Measurements from ENCODE around the gene PPP4R3A.

The PPP4R3A gene

GRCh38 chr14:91424813-91425530, 85.1 kb downstream of the PPP4R3A start:
- no peak for TF ChIP-seq TAF1 (IDR thresholded peaks at IDR 0.05; ENCODE audit: low read depth)

- TF ChIP-seq MAX (IDR thresholded peaks at IDR 0.05) (no peak), REST (IDR thresholded peaks at IDR 0.05; ENCODE audit: low read depth) (no peak), CREB1 (IDR thresholded peaks at IDR 0.05; ENCODE audit: low read depth) (no peak), YY1 (IDR thresholded peaks at IDR 0.05; ENCODE audit: low read depth) (no peak), ZBTB7A (IDR thresholded peaks at IDR 0.05; ENCODE audit: low read depth) (no peak), RAD21 (IDR thresholded peaks at IDR 0.05; ENCODE audit: low read depth) (no peak)
Measured at GRCh38 chr14:91420686-91421085, 89.4 kb downstream of the PPP4R3A start.

- TF ChIP-seq REST (IDR thresholded peaks at IDR 0.05; ENCODE audit: low read depth) (no peak), USF1 (IDR thresholded peaks at IDR 0.05) (no peak), ZBTB7A (IDR thresholded peaks at IDR 0.05; ENCODE audit: low read depth) (no peak), EP300 (IDR thresholded peaks at IDR 0.05; ENCODE audit: borderline replicate concordance) (no peak), TAF1 (IDR thresholded peaks at IDR 0.05; ENCODE audit: low read depth) (no peak), EGR1 (IDR thresholded peaks at IDR 0.05) (no peak), CEBPB (IDR thresholded peaks at IDR 0.05) (no peak), TCF12 (IDR thresholded peaks at IDR 0.05; ENCODE audit: low read depth) (no peak), YY1 (IDR thresholded peaks at IDR 0.05; ENCODE audit: low read depth) (no peak), RAD21 (IDR thresholded peaks at IDR 0.05; ENCODE audit: low read depth) (no peak), FOXM1 (IDR thresholded peaks at IDR 0.05; ENCODE audit: borderline replicate concordance, low read depth) (no peak), NFIC (IDR thresholded peaks at IDR 0.05) (no peak), CREB1 (IDR thresholded peaks at IDR 0.05; ENCODE audit: low read depth) (no peak), TEAD4 (IDR thresholded peaks at IDR 0.05) (no peak), MAX (IDR thresholded peaks at IDR 0.05) (no peak)
Measured at GRCh38 chr14:91419451-91419850, 90.7 kb downstream of the PPP4R3A start.

- no peak for TF ChIP-seq REST (IDR thresholded peaks at IDR 0.05; ENCODE audit: low read depth)
- no peak for TF ChIP-seq CREB1 (IDR thresholded peaks at IDR 0.05; ENCODE audit: low read depth)
Measured at GRCh38 chr14:91419044-91419397, 91.1 kb downstream of the PPP4R3A start.

GRCh38 chr14:91418387-91419043, 91.6 kb downstream of the PPP4R3A start:
- TF ChIP-seq YY1 (IDR thresholded peaks at IDR 0.05; ENCODE audit: low read depth): peak; percentile 32; the same call in 1 of the 2 replicates
- no peak for TF ChIP-seq REST (IDR thresholded peaks at IDR 0.05; ENCODE audit: low read depth)
- no peak for TF ChIP-seq FOXM1 (IDR thresholded peaks at IDR 0.05; ENCODE audit: borderline replicate concordance, low read depth)
- no peak for TF ChIP-seq MAX (IDR thresholded peaks at IDR 0.05)
- no peak for TF ChIP-seq CEBPB (IDR thresholded peaks at IDR 0.05)
- no peak for TF ChIP-seq TEAD4 (IDR thresholded peaks at IDR 0.05)
- peak; percentile 42 for TF ChIP-seq NFIC (IDR thresholded peaks at IDR 0.05)
- no peak for TF ChIP-seq EGR1 (IDR thresholded peaks at IDR 0.05)
- no peak for TF ChIP-seq TCF12 (IDR thresholded peaks at IDR 0.05; ENCODE audit: low read depth)
- TF ChIP-seq ZBTB7A (IDR thresholded peaks at IDR 0.05; ENCODE audit: low read depth): no peak
- no peak for TF ChIP-seq CREB1 (IDR thresholded peaks at IDR 0.05; ENCODE audit: low read depth)
- TF ChIP-seq USF1 (IDR thresholded peaks at IDR 0.05): no peak
- TF ChIP-seq RAD21 (IDR thresholded peaks at IDR 0.05; ENCODE audit: low read depth): peak; percentile 82
- no peak for TF ChIP-seq TAF1 (IDR thresholded peaks at IDR 0.05; ENCODE audit: low read depth)
- TF ChIP-seq EP300 (IDR thresholded peaks at IDR 0.05; ENCODE audit: borderline replicate concordance): no peak
